A549 (cell line): ENCODE results near the gene HOXB8. TPM values are rescaled to one million over a fixed set of nuclear protein-coding genes. Genes with fewer than 3 reads are reported as not detected.
A peak's percentile ranks its signal among the peaks of the same experiment; 100 is the strongest.

Experiments
- CBX2 ChIP-seq: fragments of 200-600 bp; sonication (generic); IDR thresholded peaks from 2 replicates; pipeline ENCODE4 v1.6.1; 2016; ENCODE audit warnings: low read depth, mild to moderate bottlenecking, borderline replicate concordance
- CEBPB ChIP-seq, 2 experiments: fragments of >200 bp in 1 of 2; sonication (Bioruptor Twin) in 1 of 2; formaldehyde crosslinking in 1 of 2; IDR thresholded peaks; 2 replicates each; pipeline ENCODE4 v1.6.1; 2012 to 2016
- CHD4 ChIP-seq: fragments of 200-600 bp; sonication (generic); IDR thresholded peaks from 2 replicates; pipeline ENCODE4 v1.6.1; 2016; ENCODE audit warnings: antibody characterized with exemption, mild to moderate bottlenecking, borderline replicate concordance
- EHF ChIP-seq: fragments of 250-450 bp; sonication (Bioruptor Pico); IDR thresholded peaks from 2 replicates; pipeline ENCODE4 v1.5.0; 2020; ENCODE audit warnings: mild to moderate bottlenecking
- EHMT2 ChIP-seq: fragments of 200-600 bp; sonication (generic); IDR thresholded peaks from 2 replicates; pipeline ENCODE4 v1.6.1; 2016; ENCODE audit warnings: antibody characterized with exemption, low read depth, mild to moderate bottlenecking, moderate library complexity
- EP300 ChIP-seq, 2 experiments: fragments of >200 bp; sonication (Bioruptor Twin); formaldehyde crosslinking; IDR thresholded peaks; 2 replicates in 1 of 2; 3 replicates in 1 of 2; pipeline ENCODE4 v1.6.1; 2016 to 2017
- ESRRA ChIP-seq: fragments of 150-350 bp; IDR thresholded peaks from 2 replicates; pipeline ENCODE4 v1.6.1; 2014; ENCODE audit warnings: mild to moderate bottlenecking, low read length, borderline replicate concordance
- FOSB ChIP-seq: fragments of 250-450 bp; sonication (Bioruptor Pico); IDR thresholded peaks from 2 replicates; pipeline ENCODE4 v1.5.0; 2020; ENCODE audit warnings: mild to moderate bottlenecking, moderate library complexity
- FOSL2 ChIP-seq, 2 experiments: fragments of 450-650 bp in 1 of 2; fragments of >200 bp in 1 of 2; sonication (Bioruptor Twin) in 1 of 2; formaldehyde crosslinking; IDR thresholded peaks; 2 replicates each; pipeline versions ENCODE4 v1.5.0 to v1.6.1; 2016 to 2020; ENCODE audit warnings: mild to moderate bottlenecking in 1 of 2, moderate library complexity in 1 of 2
- FOXS1 ChIP-seq: fragments of 250-450 bp; sonication (Bioruptor Pico); IDR thresholded peaks from 2 replicates; pipeline ENCODE4 v1.5.0; 2020; ENCODE audit warnings: mild to moderate bottlenecking, moderate library complexity
- GATA3 ChIP-seq: IDR thresholded peaks from 2 replicates; pipeline ENCODE4 v1.6.1; 2012; ENCODE audit warnings: borderline replicate concordance
- HOXB13 ChIP-seq: fragments of 250-450 bp; sonication (Bioruptor Pico); IDR thresholded peaks from 2 replicates; pipeline ENCODE4 v1.5.0; 2020; ENCODE audit warnings: low read depth, mild to moderate bottlenecking, moderate library complexity
- JUNB ChIP-seq: fragments of >200 bp; sonication (Bioruptor Twin); formaldehyde crosslinking; IDR thresholded peaks from 2 replicates; pipeline ENCODE4 v1.6.1; 2016
- KDM1A ChIP-seq: fragments of 200-600 bp; sonication (generic); IDR thresholded peaks from 2 replicates; pipeline ENCODE4 v1.6.1; 2016; ENCODE audit warnings: low read depth, mild to moderate bottlenecking
- KDM5A ChIP-seq: fragments of 200-600 bp; sonication (generic); IDR thresholded peaks from 2 replicates; pipeline ENCODE4 v1.6.1; 2016; ENCODE audit warnings: antibody characterized with exemption, mild to moderate bottlenecking
- MYC ChIP-seq: IDR thresholded peaks from 2 replicates; pipeline ENCODE4 v1.6.1; 2012; ENCODE audit warnings: mild to moderate bottlenecking, inconsistent platforms, low read length, improper control_type of control experiment, borderline replicate concordance
- NR3C1 ChIP-seq: fragments of >200 bp; sonication (Bioruptor Twin); formaldehyde crosslinking; IDR thresholded peaks from 3 replicates; pipeline ENCODE4 v1.6.1; 2017
- PHF8 ChIP-seq: fragments of 200-600 bp; sonication (generic); IDR thresholded peaks from 2 replicates; pipeline ENCODE4 v1.6.1; 2016; ENCODE audit warnings: low read depth, mild to moderate bottlenecking, antibody characterized with exemption, moderate library complexity, borderline replicate concordance
- POLR2AphosphoS2 ChIP-seq: conservative IDR thresholded peaks from 2 replicates; pipeline ENCODE4 v1.6.1; 2012; ENCODE audit warnings: low read length, improper control_type of control experiment, inconsistent platforms
- RARB ChIP-seq: fragments of 250-450 bp; sonication (Bioruptor Pico); IDR thresholded peaks from 2 replicates; pipeline ENCODE4 v1.8.0; 2021; ENCODE audit warnings: mild to moderate bottlenecking, moderate library complexity
- RNF2 ChIP-seq: fragments of 200-600 bp; sonication (generic); IDR thresholded peaks from 2 replicates; pipeline ENCODE4 v1.6.1; 2016; ENCODE audit warnings: low read depth, mild to moderate bottlenecking, antibody characterized with exemption, moderate library complexity, borderline replicate concordance
- SMC3 ChIP-seq: fragments of >200 bp; sonication (Bioruptor Twin); formaldehyde crosslinking; IDR thresholded peaks from 3 replicates; pipeline ENCODE4 v1.6.1; 2018; ENCODE audit warnings: inconsistent platforms
- TFCP2L1 ChIP-seq: fragments of 250-450 bp; sonication (Bioruptor Pico); IDR thresholded peaks from 2 replicates; pipeline ENCODE4 v1.5.0; 2021; ENCODE audit warnings: mild to moderate bottlenecking
- TP53 ChIP-seq: fragments of 250-450 bp; sonication (Bioruptor Pico); IDR thresholded peaks from 2 replicates; pipeline ENCODE4 v1.5.0; 2021; ENCODE audit warnings: mild to moderate bottlenecking, moderate library complexity
- ZFP36 ChIP-seq: fragments of 450-650 bp; IDR thresholded peaks from 2 replicates; pipeline ENCODE4 v1.6.1; 2014; ENCODE audit warnings: borderline replicate concordance; ENCODE audit not compliant: partially characterized antibody
- polyA plus RNA-seq, 4 experiments: library from polyadenylated mRNA; depleted of rRNA in 3 of 4; stranded (reverse); fragments of >200 nt; fragmentation: RNase III in 1 of 4; extraction: RNeasy Plus Mini Kit Qiagen cat#74134 plus additional on column Dnase treatment in 1 of 4; gene quantifications; 2 replicates in 3 of 4; 3 replicates in 1 of 4; pipeline ENCODE4 v1.2.3, GENCODE V29; 2011 to 2017
- TF ChIP-seq, protein P1 (sequence below): fragments of 200-600 bp; sonication (generic); IDR thresholded peaks from 2 replicates; pipeline ENCODE4 v1.6.1; 2016; ENCODE audit warnings: antibody characterized with exemption, mild to moderate bottlenecking, moderate library complexity
- TF ChIP-seq, protein P2 (sequence below): fragments of 450-650 bp; IDR thresholded peaks from 2 replicates; pipeline ENCODE4 v1.6.1; 2014; ENCODE audit warnings: antibody characterized with exemption
- TF ChIP-seq, protein P3 (sequence below): fragments of >200 bp; sonication (Bioruptor Twin); formaldehyde crosslinking; IDR thresholded peaks from 3 replicates; pipeline ENCODE4 v1.6.1; 2016
- TF ChIP-seq, protein P4 (sequence below): IDR thresholded peaks from 2 replicates; pipeline ENCODE4 v1.6.1; 2012
- TF ChIP-seq, protein P5 (sequence below): IDR thresholded peaks from 2 replicates; pipeline ENCODE4 v1.6.1; 2012; ENCODE audit warnings: low read depth, borderline replicate concordance
- TF ChIP-seq, protein P6 (sequence below): fragments of 250-450 bp; sonication (Bioruptor Pico); IDR thresholded peaks from 2 replicates; pipeline ENCODE4 v1.5.0; 2021; ENCODE audit warnings: mild to moderate bottlenecking, moderate library complexity, borderline replicate concordance
- TF ChIP-seq, protein P7 (sequence below): fragments of 150-350 bp; IDR thresholded peaks from 2 replicates; pipeline ENCODE4 v1.6.1; 2014; ENCODE audit warnings: low read depth, mild to moderate bottlenecking, low read length

HOXB8 gene
- polyA plus RNA-seq, 2 of the 4 experiments (the other 2 are of a cell fraction) = 5.8 to 11.1 TPM

DNA sequence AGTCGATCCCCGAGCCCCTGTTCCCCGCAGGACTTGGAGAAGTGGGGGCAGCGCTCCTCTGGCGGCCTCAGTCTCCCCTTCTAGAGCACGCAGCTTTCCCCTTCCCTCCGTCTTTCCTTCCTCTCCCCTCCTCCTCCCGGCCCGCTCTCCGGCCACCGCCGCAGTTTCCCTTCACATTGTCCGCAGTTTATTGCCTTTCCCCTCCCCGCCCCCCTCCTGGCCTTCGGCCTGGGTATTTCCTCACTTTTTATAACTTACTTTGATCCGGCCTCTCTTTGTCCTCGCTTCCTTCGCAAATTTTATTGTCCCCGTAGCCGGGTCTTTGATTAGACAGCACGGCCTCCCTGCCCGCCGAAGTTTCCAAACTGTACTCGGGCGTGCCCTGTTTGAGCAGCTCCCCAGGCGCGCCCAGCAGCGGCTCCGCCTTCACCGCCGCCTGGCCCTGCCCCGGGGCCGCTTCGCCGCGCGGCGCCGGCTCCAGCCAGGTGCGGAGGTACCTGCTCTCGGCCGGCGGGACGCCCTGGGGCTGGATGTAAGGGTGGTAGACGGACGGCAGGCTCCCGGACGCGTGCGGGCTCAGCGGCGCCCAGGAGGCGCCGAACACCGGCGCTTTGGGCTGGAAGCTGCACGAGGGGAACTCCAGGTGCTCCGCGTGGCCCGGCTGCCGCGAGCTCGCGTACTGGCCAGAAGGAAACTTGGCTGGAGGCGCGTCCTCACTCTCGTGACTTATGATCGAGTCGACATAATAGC, 10.6 kb upstream of the HOXB8 start (continued):
- TF ChIP-seq CHD4 (no peak), SMC3 (no peak), EHF (CRISPR knock-in tag) (no peak), PHF8 (peak; percentile 71; the same call in 1 of the 2 replicates), KDM1A (no peak), GATA3 (no peak), CBX2 (no peak), RARB (CRISPR knock-in tag) (no peak), CEBPB (IDR thresholded peaks at IDR 0.05) (no peak), JUNB (no peak), NR3C1 (no peak), POLR2AphosphoS2 (peak; percentile 51; the same call in 1 of the 2 replicates), EHMT2 (no peak), ZFP36 (no peak), FOSL2 (IDR thresholded peaks at IDR 0.05) (no peak), FOSL2 (CRISPR knock-in tag; IDR thresholded peaks at IDR 0.05) (no peak), FOXS1 (CRISPR knock-in tag) (no peak), MYC (0 out of 2 replicates have a peak, but pooled peaks have one; percentile 13), KDM5A (no peak), TFCP2L1 (CRISPR knock-in tag) (0 out of 2 replicates have a peak, but pooled peaks have one; percentile 10), RNF2 (peak; percentile 54; the same call in 1 of the 2 replicates), ESRRA (no peak), HOXB13 (CRISPR knock-in tag) (peak; percentile 63; the same call in 1 of the 2 replicates), EP300 (IDR thresholded peaks at IDR 0.05) (peak in 1 of 2 experiments; percentile 9; a peak in 1 of 5 replicates), FOSB (no peak), TP53 (no peak; the same call in 1 of the 2 replicates)
- TF ChIP-seq, protein P1, sequence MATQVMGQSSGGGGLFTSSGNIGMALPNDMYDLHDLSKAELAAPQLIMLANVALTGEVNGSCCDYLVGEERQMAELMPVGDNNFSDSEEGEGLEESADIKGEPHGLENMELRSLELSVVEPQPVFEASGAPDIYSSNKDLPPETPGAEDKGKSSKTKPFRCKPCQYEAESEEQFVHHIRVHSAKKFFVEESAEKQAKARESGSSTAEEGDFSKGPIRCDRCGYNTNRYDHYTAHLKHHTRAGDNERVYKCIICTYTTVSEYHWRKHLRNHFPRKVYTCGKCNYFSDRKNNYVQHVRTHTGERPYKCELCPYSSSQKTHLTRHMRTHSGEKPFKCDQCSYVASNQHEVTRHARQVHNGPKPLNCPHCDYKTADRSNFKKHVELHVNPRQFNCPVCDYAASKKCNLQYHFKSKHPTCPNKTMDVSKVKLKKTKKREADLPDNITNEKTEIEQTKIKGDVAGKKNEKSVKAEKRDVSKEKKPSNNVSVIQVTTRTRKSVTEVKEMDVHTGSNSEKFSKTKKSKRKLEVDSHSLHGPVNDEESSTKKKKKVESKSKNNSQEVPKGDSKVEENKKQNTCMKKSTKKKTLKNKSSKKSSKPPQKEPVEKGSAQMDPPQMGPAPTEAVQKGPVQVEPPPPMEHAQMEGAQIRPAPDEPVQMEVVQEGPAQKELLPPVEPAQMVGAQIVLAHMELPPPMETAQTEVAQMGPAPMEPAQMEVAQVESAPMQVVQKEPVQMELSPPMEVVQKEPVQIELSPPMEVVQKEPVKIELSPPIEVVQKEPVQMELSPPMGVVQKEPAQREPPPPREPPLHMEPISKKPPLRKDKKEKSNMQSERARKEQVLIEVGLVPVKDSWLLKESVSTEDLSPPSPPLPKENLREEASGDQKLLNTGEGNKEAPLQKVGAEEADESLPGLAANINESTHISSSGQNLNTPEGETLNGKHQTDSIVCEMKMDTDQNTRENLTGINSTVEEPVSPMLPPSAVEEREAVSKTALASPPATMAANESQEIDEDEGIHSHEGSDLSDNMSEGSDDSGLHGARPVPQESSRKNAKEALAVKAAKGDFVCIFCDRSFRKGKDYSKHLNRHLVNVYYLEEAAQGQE = no peak
- TF ChIP-seq, protein P2, sequence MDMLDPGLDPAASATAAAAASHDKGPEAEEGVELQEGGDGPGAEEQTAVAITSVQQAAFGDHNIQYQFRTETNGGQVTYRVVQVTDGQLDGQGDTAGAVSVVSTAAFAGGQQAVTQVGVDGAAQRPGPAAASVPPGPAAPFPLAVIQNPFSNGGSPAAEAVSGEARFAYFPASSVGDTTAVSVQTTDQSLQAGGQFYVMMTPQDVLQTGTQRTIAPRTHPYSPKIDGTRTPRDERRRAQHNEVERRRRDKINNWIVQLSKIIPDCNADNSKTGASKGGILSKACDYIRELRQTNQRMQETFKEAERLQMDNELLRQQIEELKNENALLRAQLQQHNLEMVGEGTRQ = no peak
- TF ChIP-seq, protein P3, sequence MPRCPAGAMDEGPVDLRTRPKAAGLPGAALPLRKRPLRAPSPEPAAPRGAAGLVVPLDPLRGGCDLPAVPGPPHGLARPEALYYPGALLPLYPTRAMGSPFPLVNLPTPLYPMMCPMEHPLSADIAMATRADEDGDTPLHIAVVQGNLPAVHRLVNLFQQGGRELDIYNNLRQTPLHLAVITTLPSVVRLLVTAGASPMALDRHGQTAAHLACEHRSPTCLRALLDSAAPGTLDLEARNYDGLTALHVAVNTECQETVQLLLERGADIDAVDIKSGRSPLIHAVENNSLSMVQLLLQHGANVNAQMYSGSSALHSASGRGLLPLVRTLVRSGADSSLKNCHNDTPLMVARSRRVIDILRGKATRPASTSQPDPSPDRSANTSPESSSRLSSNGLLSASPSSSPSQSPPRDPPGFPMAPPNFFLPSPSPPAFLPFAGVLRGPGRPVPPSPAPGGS = no peak
- TF ChIP-seq, protein P4, sequence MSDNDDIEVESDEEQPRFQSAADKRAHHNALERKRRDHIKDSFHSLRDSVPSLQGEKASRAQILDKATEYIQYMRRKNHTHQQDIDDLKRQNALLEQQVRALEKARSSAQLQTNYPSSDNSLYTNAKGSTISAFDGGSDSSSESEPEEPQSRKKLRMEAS = no peak; the same call in none of the 2 replicates
- TF ChIP-seq, protein P5, sequence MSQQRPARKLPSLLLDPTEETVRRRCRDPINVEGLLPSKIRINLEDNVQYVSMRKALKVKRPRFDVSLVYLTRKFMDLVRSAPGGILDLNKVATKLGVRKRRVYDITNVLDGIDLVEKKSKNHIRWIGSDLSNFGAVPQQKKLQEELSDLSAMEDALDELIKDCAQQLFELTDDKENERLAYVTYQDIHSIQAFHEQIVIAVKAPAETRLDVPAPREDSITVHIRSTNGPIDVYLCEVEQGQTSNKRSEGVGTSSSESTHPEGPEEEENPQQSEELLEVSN = peak; percentile 1; the same call in 1 of the 2 replicates
- TF ChIP-seq, protein P6, sequence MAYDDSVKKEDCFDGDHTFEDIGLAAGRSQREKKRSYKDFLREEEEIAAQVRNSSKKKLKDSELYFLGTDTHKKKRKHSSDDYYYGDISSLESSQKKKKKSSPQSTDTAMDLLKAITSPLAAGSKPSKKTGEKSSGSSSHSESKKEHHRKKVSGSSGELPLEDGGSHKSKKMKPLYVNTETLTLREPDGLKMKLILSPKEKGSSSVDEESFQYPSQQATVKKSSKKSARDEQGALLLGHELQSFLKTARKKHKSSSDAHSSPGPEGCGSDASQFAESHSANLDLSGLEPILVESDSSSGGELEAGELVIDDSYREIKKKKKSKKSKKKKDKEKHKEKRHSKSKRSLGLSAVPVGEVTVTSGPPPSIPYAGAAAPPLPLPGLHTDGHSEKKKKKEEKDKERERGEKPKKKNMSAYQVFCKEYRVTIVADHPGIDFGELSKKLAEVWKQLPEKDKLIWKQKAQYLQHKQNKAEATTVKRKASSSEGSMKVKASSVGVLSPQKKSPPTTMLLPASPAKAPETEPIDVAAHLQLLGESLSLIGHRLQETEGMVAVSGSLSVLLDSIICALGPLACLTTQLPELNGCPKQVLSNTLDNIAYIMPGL = peak; percentile 80; the same call in 1 of the 2 replicates
- TF ChIP-seq, protein P7, sequence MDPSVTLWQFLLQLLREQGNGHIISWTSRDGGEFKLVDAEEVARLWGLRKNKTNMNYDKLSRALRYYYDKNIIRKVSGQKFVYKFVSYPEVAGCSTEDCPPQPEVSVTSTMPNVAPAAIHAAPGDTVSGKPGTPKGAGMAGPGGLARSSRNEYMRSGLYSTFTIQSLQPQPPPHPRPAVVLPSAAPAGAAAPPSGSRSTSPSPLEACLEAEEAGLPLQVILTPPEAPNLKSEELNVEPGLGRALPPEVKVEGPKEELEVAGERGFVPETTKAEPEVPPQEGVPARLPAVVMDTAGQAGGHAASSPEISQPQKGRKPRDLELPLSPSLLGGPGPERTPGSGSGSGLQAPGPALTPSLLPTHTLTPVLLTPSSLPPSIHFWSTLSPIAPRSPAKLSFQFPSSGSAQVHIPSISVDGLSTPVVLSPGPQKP = no peak
